ENCODE measurements around the gene HNRNPUL2. TPM values are rescaled to one million over a fixed set of nuclear protein-coding genes. Genes with fewer than 3 reads are reported as not detected.
A peak's percentile ranks its signal among the peaks of the same experiment; 100 is the strongest.

HNRNPUL2 gene
- total and polyA plus RNA-seq, 2 of the 4 experiments (the other 2 are of a cell fraction) = 3.9 to 30.2 TPM

DNA sequence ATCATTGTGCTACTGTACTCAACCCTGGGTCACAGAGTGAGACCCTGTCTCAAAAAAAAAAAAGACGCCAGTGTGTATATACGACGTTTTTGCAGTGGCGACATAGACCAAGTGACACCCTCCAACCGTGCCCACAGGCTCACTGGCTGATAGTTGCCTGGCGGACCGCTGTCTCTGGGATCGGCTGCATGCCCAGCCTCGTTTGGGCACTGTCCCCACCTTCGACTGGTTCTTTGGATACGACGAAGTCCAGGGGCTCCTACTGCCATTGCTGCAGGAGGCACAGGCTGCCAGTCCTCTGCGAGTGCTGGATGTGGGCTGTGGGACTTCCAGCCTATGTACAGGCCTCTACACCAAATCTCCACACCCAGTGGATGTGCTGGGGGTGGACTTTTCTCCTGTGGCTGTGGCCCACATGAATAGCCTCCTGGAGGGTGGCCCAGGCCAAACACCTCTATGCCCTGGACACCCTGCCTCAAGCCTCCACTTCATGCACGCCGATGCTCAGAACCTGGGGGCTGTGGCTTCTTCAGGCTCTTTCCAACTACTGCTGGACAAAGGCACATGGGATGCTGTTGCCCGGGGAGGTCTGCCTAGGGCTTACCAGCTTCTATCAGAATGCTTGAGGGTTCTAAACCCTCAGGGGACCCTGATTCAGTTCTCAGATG lies 60.9 kb downstream of the HNRNPUL2 start:
- CTCF ChIA-PET = interaction anchor here (0.8 kb wide), 1 partner anchor 272 kb away, joined by 3 read pairs; no protein-coding TSS in a partner anchor

More for the DNA sequence above, 60.9 kb downstream of the HNRNPUL2 start:
- H2BK20ac ChIP-seq (ENCODE audit: low read depth, low read length) = no peak overlapping the region
- dilution Hi-C loops (cut with HindIII; ENCODE audit: low sequenced_read_pairs, unreplicated experiment) (no loop called here), in situ Hi-C loops (cut with MboI; ENCODE audit: low sequenced_read_pairs) (no loop called here), intact Hi-C loops (cut with micrococcal nuclease) (no loop called here)
- H2AFZ ChIP-seq (replicated peaks; ENCODE audit: low read length, poor library complexity) = peak overlapping the region; percentile 27
- H3K9me1 ChIP-seq (ENCODE audit: insufficient read depth, low read length) = peaks cover 9% of the 10 kb centered on the region
- H2AK5ac ChIP-seq (ENCODE audit: low read depth, low read length) = peak overlapping the region; percentile 93
- peaks cover 15% of the 10 kb centered on the region for H3K36me3 ChIP-seq (ENCODE audit: control insufficient read depth, insufficient read depth, low read length)
- no peak overlapping the region for H4K91ac ChIP-seq (ENCODE audit: insufficient read depth, low read depth, low read length)
- peak overlapping the region; percentile 66 to 69; a peak in 3 of 4 replicates for H4K8ac ChIP-seq (ENCODE audit: low read depth in 2 of 2, low read length in 2 of 2)
- no peak overlapping the region for H3K18ac ChIP-seq (ENCODE audit: low read depth, low read length)
- DNase-seq (no peak), ATAC-seq (ENCODE audit: low read depth) (no peak)
- POLR2A ChIA-PET (ENCODE audit: unreplicated experiment) = interaction anchor here (1.6 kb wide), 1 partner anchor 13 kb away, joined by 9 read pairs; the partner anchor contains the start of gene INTS5
- H4K5ac ChIP-seq (ENCODE audit: low read depth, low read length) = peak overlapping the region; percentile 6; the same call in 1 of the 2 replicates
- BruUV-seq (replicated peaks) = no TSS peak
- peak overlapping the region; percentile 99 for H2AK9ac ChIP-seq (replicated peaks; ENCODE audit: low read depth, low read length, poor library complexity)
- no peak for TF ChIP-seq BHLHE40 (IDR thresholded peaks at IDR 0.05; ENCODE audit: low read depth, low read length)
- TF ChIP-seq POLR2A (IDR thresholded peaks at IDR 0.05; ENCODE audit: low read depth, low read length) = peak; percentile 3; the same call in 1 of the 2 replicates
- TF ChIP-seq FOS (IDR thresholded peaks at IDR 0.05; ENCODE audit: low read depth, low read length) = no peak
- TF ChIP-seq, protein P1, sequence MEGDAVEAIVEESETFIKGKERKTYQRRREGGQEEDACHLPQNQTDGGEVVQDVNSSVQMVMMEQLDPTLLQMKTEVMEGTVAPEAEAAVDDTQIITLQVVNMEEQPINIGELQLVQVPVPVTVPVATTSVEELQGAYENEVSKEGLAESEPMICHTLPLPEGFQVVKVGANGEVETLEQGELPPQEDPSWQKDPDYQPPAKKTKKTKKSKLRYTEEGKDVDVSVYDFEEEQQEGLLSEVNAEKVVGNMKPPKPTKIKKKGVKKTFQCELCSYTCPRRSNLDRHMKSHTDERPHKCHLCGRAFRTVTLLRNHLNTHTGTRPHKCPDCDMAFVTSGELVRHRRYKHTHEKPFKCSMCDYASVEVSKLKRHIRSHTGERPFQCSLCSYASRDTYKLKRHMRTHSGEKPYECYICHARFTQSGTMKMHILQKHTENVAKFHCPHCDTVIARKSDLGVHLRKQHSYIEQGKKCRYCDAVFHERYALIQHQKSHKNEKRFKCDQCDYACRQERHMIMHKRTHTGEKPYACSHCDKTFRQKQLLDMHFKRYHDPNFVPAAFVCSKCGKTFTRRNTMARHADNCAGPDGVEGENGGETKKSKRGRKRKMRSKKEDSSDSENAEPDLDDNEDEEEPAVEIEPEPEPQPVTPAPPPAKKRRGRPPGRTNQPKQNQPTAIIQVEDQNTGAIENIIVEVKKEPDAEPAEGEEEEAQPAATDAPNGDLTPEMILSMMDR (conservative IDR thresholded peaks at IDR 0.05; ENCODE audit: low read depth, low read length) = no peak
- H4K20me1 ChIP-seq (ENCODE audit: insufficient read depth, low read length) = peaks cover 18% of the 10 kb centered on the region
- H3K23ac ChIP-seq (ENCODE audit: low read depth, low read length) = peak overlapping the region; percentile 89
- peak overlapping the region; percentile 95 for H3K14ac ChIP-seq (replicated peaks; ENCODE audit: low read depth, low read length)
- H3K4me3 ChIP-seq (ENCODE audit: insufficient read depth, low read depth, low read length) = peak overlapping the region; percentile 73
- H3K9ac ChIP-seq (ENCODE audit: low read depth, low read length) = peak overlapping the region; percentile 79
- peak overlapping the region; percentile 67 for H3K56ac ChIP-seq (ENCODE audit: extremely low read depth, insufficient read depth, low read length)
- H3K79me1 ChIP-seq (ENCODE audit: low read depth in 1 of 2, low read length in 2 of 2) = peaks cover 37 to 66% of the 10 kb centered on the region in 2 experiments
- WGBS, 2 experiments (ENCODE audit: extremely low coverage in 2 of 2, insufficient read length in 1 of 2) = 36% methylated on average over 8 of the region's 16 CpGs; no CpG with 5 or more reads in 1 of the 2 experiments
- peak overlapping the region; percentile 68 for H3K27ac ChIP-seq (ENCODE audit: insufficient read depth, low read length)
- H3K4me2 ChIP-seq (ENCODE audit: low read depth, low read length) = peak overlapping the region; percentile 88
- H3K9me3 ChIP-seq (ENCODE audit: control insufficient read depth, insufficient read depth, low read length) = no peaks in the 10 kb centered on the region
- no peaks in the 10 kb centered on the region for H3K27me3 ChIP-seq (ENCODE audit: control insufficient read depth, insufficient read depth, low read length)
- H3K4me1 ChIP-seq (ENCODE audit: control insufficient read depth, insufficient read depth, low read length) = peaks cover 8% of the 10 kb centered on the region
- H2BK15ac ChIP-seq (ENCODE audit: low read depth, low read length) = no peak overlapping the region
- no peak overlapping the region for H2BK120ac ChIP-seq (ENCODE audit: low read depth, low read length)
- H3K4ac ChIP-seq (ENCODE audit: low read depth, low read length) = peak overlapping the region; percentile 91
- H2BK5ac ChIP-seq (ENCODE audit: low read depth, low read length, poor library complexity, severe bottlenecking) = peak overlapping the region; percentile 41

All from IMR-90 (cell line).